HFF-Myc (cell line): ENCODE data around the gene RRP8.

Experiments
- DNase-seq: peaks from one replicate; pipeline ENCODE4 v3.0.0-alpha.2; 2011; ENCODE audit warnings: low read depth; ENCODE audit errors: extremely low read depth
- H3K4me3 ChIP-seq: replicated peaks from 2 replicates; pipeline ENCODE4 v1.5.1; 2011; ENCODE audit warnings: low read depth, mild to moderate bottlenecking, control low read depth, low read length
- CTCF ChIP-seq: IDR thresholded peaks from 2 replicates; pipeline ENCODE4 v1.5.1; 2012; ENCODE audit warnings: mild to moderate bottlenecking, low read depth, low read length, control low read depth; ENCODE audit errors: missing control alignments

Gene RRP8

GRCh38 chr11:6545917-6546605 is 57.4 kb downstream of the RRP8 start:
- no peak for TF ChIP-seq CTCF
- no peak overlapping the region for H3K4me3 ChIP-seq

More at GRCh38 chr11:6545917-6546605, 57.4 kb downstream of the RRP8 start:
- DNase-seq = no peak
